GM21737 (cell line): ENCODE measurements around the gene GAS2L1.

Experiments
- ATAC-seq: cut with Tn5 transposase; IDR thresholded peaks from one replicate; pipeline ENCODE4 v1.9.1; 2021; ENCODE audit warnings: mild to moderate bottlenecking, moderate library complexity; ENCODE audit not compliant: unreplicated experiment

GAS2L1 gene

GRCh38 chr22:29275167-29275566 is 31.3 kb upstream of the GAS2L1 start:
- ATAC-seq: no peak

GRCh38 chr22:29275819-29276565 is 30.5 kb upstream of the GAS2L1 start:
- no peak for ATAC-seq

GRCh38 chr22:29277927-29278326 is 28.5 kb upstream of the GAS2L1 start:
- ATAC-seq: no peak

- ATAC-seq: no peak
Observed at GRCh38 chr22:29284196-29284595, 22.3 kb upstream of the GAS2L1 start.

- ATAC-seq: no peak
Observed at GRCh38 chr22:29288837-29289236, 17.6 kb upstream of the GAS2L1 start.

GRCh38 chr22:29290061-29290460 is 16.4 kb upstream of the GAS2L1 start:
- no peak for ATAC-seq

GRCh38 chr22:29291215-29291614 is 15.2 kb upstream of the GAS2L1 start:
- no peak for ATAC-seq

GRCh38 chr22:29292379-29292778 is 14.1 kb upstream of the GAS2L1 start:
- no peak for ATAC-seq

- no peak for ATAC-seq
Observed at GRCh38 chr22:29298641-29299040, 7.8 kb upstream of the GAS2L1 start.

GRCh38 chr22:29299136-29299900 is 7.1 kb upstream of the GAS2L1 start:
- ATAC-seq: no peak

GRCh38 chr22:29300467-29300806 is 6.0 kb upstream of the GAS2L1 start:
- ATAC-seq: no peak

GRCh38 chr22:29300807-29301601 is 5.4 kb upstream of the GAS2L1 start:
- no peak for ATAC-seq

- ATAC-seq: no peak
Observed at GRCh38 chr22:29301716-29302401, 4.6 kb upstream of the GAS2L1 start.

GRCh38 chr22:29302402-29302680 is 4.1 kb upstream of the GAS2L1 start:
- no peak for ATAC-seq

GRCh38 chr22:29302681-29303465 is 3.6 kb upstream of the GAS2L1 start:
- ATAC-seq: no peak

- ATAC-seq: no peak
Observed at GRCh38 chr22:29305836-29306174, 645 bp upstream of the GAS2L1 start.

GRCh38 chr22:29306835-29307595 is 565 bp downstream of the GAS2L1 start:
- ATAC-seq: no peak

- no peak for ATAC-seq
Observed at GRCh38 chr22:29307596-29308147, 1.2 kb downstream of the GAS2L1 start.

GRCh38 chr22:29308148-29308790 is 1.8 kb downstream of the GAS2L1 start:
- no peak for ATAC-seq
